Lower leg skin (tissue), 3 donors: ENCODE data around the gene PYCARD.

Experiments used
- CTCF ChIP-seq, 3 donors: fragments of 450-650 bp; IDR thresholded peaks; one replicate each; pipeline ENCODE4 v1.5.1; 2016; ENCODE audit warnings: antibody characterized with exemption in 3 of 3, mild to moderate bottlenecking in 3 of 3, moderate library complexity in 2 of 3
- POLR2A ChIP-seq, 2 donors: fragments of 450-650 bp; IDR thresholded peaks; one replicate each; pipeline ENCODE4 v1.6.1; 2016 to 2017; ENCODE audit warnings: antibody characterized with exemption in 2 of 2, mild to moderate bottlenecking in 1 of 2, moderate library complexity in 1 of 2

GRCh38 chr16:31213877-31214707 is 11.5 kb upstream of the PYCARD start, which contains the start of gene TRIM72:
- TF ChIP-seq CTCF (IDR thresholded peaks at IDR 0.05) (no peak), POLR2A (IDR thresholded peaks at IDR 0.05) (no peak)
